HCT116 (cell line): ENCODE measurements around the gene SCG3. TPM values are rescaled to one million over a fixed set of nuclear protein-coding genes. Genes with fewer than 3 reads are reported as not detected.

Experiments
- ATAC-seq: fragments of 200-7000 bp; cut with Tn5 transposase; 2 replicates; pipeline ENCODE4 v1.9.1; 2020; ENCODE audit warnings: mild to moderate bottlenecking, moderate library complexity
- BruUV-seq: library from RNA; stranded (reverse); fragments of 400-500 nt; replicated peaks from 2 replicates; lab custom pipeline; 2021; lab: Mats Ljungman, UMichigan
- CTCF ChIA-PET: fragments of 300-600 bp; sonication (Branson Sonifier 250); formaldehyde crosslinking; loops from one replicate; lab custom pipeline; 2021; ENCODE audit warnings: antibody characterized with exemption; lab: Charles Lee
- POLR2A ChIA-PET: fragments of 300-600, 350-600 bp; sonication (Branson Sonifier 250); formaldehyde crosslinking; loops from one replicate; lab custom pipeline; 2021; ENCODE audit warnings: antibody characterized with exemption; lab: Charles Lee
- RAD21 ChIA-PET, 2 experiments: fragments of 300-600 bp; sonication (Branson Sonifier 250); formaldehyde crosslinking; loops; one replicate each; lab custom pipeline; 2023; ENCODE audit warnings: low total read pairs in 2 of 2; ENCODE audit not compliant: uncharacterized antibody in 2 of 2, unreplicated experiment in 2 of 2, low non-redundant PET in 1 of 2; lab: Charles Lee
- DNase-seq: peaks from one replicate; pipeline ENCODE4 v3.0.0-alpha.2; 2010; ENCODE audit warnings: low read depth, low spot score
- H2AFZ ChIP-seq: fragments of 200-600 bp; shearing (Covaris generic), sonication (generic); 2 replicates; pipeline ENCODE4 v1.6.1; 2017; ENCODE audit warnings: low read depth, mixed run types, mixed read lengths, antibody characterized with exemption, low read length; ENCODE audit not compliant: poor library complexity, severe bottlenecking
- H3K27ac ChIP-seq: 2 replicates; pipeline ENCODE4 v1.5.1; 2012; ENCODE audit warnings: low read depth, low read length
- H3K27me3 ChIP-seq: fragments of 200-600 bp; sonication (generic); 2 replicates; pipeline ENCODE4 v1.6.1; 2016; ENCODE audit warnings: mixed run types, low read length, mixed read lengths; ENCODE audit not compliant: insufficient read depth
- H3K36me3 ChIP-seq, 2 experiments: fragments of 200-500 bp in 1 of 2; fragments of 200-600 bp in 1 of 2; sonication (Bioruptor generic) in 1 of 2; sonication (generic) in 1 of 2; 2 replicates each; pipeline versions ENCODE4 v1.5.1 to v1.6.1; 2014 to 2016; ENCODE audit warnings: low read length in 2 of 2, inconsistent platforms in 1 of 2, mixed read lengths in 1 of 2, mixed run types in 1 of 2; ENCODE audit not compliant: insufficient read depth in 2 of 2, control insufficient read depth in 1 of 2
- H3K4me1 ChIP-seq, 2 experiments: fragments of 200-600 bp in 1 of 2; sonication (generic) in 1 of 2; 2 replicates each; pipeline versions ENCODE4 v1.5.1 to v1.6.1; 2012 to 2017; ENCODE audit warnings: low read length in 2 of 2, inconsistent platforms in 1 of 2, mild to moderate bottlenecking in 1 of 2, mixed read lengths in 1 of 2, mixed run types in 1 of 2, moderate library complexity in 1 of 2; ENCODE audit not compliant: insufficient read depth in 2 of 2, control insufficient read depth in 1 of 2
- H3K4me2 ChIP-seq: fragments of 200-600 bp; sonication (generic); 2 replicates; pipeline ENCODE4 v1.6.1; 2017; ENCODE audit warnings: mixed run types, low read length, mixed read lengths
- H3K4me3 ChIP-seq, 2 experiments: fragments of 200-600 bp in 1 of 2; sonication (generic) in 1 of 2; replicated peaks in 1 of 2; 2 replicates each; pipeline ENCODE4 v1.5.1; 2011 to 2016; ENCODE audit warnings: low read length in 2 of 2, control low read depth in 1 of 2, low read depth in 1 of 2, mild to moderate bottlenecking in 1 of 2, mixed read lengths in 1 of 2, mixed run types in 1 of 2
- H3K79me2 ChIP-seq: fragments of 200-600 bp; sonication (generic); 2 replicates; pipeline ENCODE4 v1.6.1; 2017; ENCODE audit warnings: mild to moderate bottlenecking, mixed run types, low read length, moderate library complexity, mixed read lengths; ENCODE audit not compliant: insufficient read depth
- H3K9ac ChIP-seq: fragments of 200-600 bp; sonication (generic); 2 replicates; pipeline ENCODE4 v1.6.1; 2016; ENCODE audit warnings: low read length, mixed read lengths
- H3K9me2 ChIP-seq: fragments of 200-600 bp; sonication (generic), shearing (Covaris generic); 2 replicates; pipeline ENCODE4 v1.6.1; 2017; ENCODE audit warnings: mixed run types, mild to moderate bottlenecking, moderate library complexity; ENCODE audit not compliant: insufficient read depth
- H3K9me3 ChIP-seq, 2 experiments: fragments of 200-500 bp in 1 of 2; fragments of 200-600 bp in 1 of 2; sonication (Bioruptor generic) in 1 of 2; sonication (generic) in 1 of 2; 2 replicates each; pipeline ENCODE4 v1.6.1; 2014 to 2017; ENCODE audit warnings: low read length in 2 of 2, mixed read lengths in 2 of 2, inconsistent platforms in 1 of 2, low read depth in 1 of 2, mild to moderate bottlenecking in 1 of 2, mixed run types in 1 of 2, moderate library complexity in 1 of 2; ENCODE audit not compliant: control insufficient read depth in 1 of 2, insufficient read depth in 1 of 2
- H4K20me1 ChIP-seq: fragments of 200-600 bp; sonication (generic), shearing (Covaris generic); 2 replicates; pipeline ENCODE4 v1.6.1; 2017; ENCODE audit warnings: mixed run types, mild to moderate bottlenecking, moderate library complexity; ENCODE audit not compliant: insufficient read depth
- CBX3 ChIP-seq: IDR thresholded peaks from 2 replicates; pipeline ENCODE4 v1.6.1; 2012; ENCODE audit warnings: low read depth
- JUND ChIP-seq: IDR thresholded peaks from 2 replicates; pipeline ENCODE4 v1.6.1; 2012
- POLR2A ChIP-seq: IDR thresholded peaks from 2 replicates; pipeline ENCODE4 v1.7.0; 2011; ENCODE audit warnings: borderline replicate concordance; ENCODE audit not compliant: insufficient read depth, insufficient read length; ENCODE audit errors: extremely low read depth
- SP1 ChIP-seq: IDR thresholded peaks from 2 replicates; pipeline ENCODE4 v1.6.1; 2012; ENCODE audit warnings: low read depth
- SRF ChIP-seq: IDR thresholded peaks from 2 replicates; pipeline ENCODE4 v1.6.1; 2012; ENCODE audit warnings: low read depth
- YY1 ChIP-seq: IDR thresholded peaks from 2 replicates; pipeline ENCODE4 v1.6.1; 2011; ENCODE audit warnings: low read length, low read depth, moderate library complexity, mild to moderate bottlenecking; ENCODE audit not compliant: insufficient replicate concordance; ENCODE audit errors: extremely low read depth
- ZNF274 ChIP-seq: fragments of 200-500 bp; sonication (Bioruptor generic); IDR thresholded peaks from 2 replicates; pipeline ENCODE4 v1.6.1; 2014; ENCODE audit warnings: mild to moderate bottlenecking, low read depth, low read length, inconsistent platforms
- intact Hi-C: fragments of 100-400 bp; cut with micrococcal nuclease; formaldehyde crosslinking; loops from 2 replicates; pipeline ENCODE4 v1.10.0; 2022
- total RNA-seq: library from RNA; stranded (reverse); gene quantifications from one replicate; pipeline ENCODE4 v1.2.1, GENCODE V29; 2021; ENCODE audit not compliant: unreplicated experiment
- TF ChIP-seq, protein P1 (sequence below): IDR thresholded peaks from 2 replicates; pipeline ENCODE4 v1.6.1; 2012; ENCODE audit warnings: low read depth

SCG3 gene
- total RNA-seq, 1 experiment from 2014 or later = not detected

DNA sequence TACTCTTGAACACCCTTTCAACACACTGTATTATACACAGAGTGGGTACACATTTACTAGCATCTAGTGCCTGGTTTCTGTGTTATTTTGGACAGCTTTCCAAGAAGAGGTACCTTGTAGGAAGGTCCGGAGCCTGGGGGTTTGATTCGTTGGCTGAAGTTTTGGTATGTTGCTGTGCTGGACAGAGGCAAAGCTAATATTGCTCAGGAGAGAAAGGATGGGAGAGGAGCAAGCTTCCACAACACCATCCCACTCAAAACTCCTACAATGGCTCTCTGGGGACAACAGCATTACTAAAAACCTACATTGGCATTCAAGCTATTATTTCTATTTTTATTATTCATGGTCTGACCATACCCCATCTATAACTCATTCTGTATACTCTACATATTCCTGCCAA, 57.2 kb downstream of the SCG3 start:
- Histone ChIP-seq H4K20me1 (no peaks in the 10 kb centered on the region), H3K27ac (no peak overlapping the region), H3K9me3 (no peaks in the 10 kb centered on the region), H3K4me1 (peaks cover 12 to 19% of the 10 kb centered on the region in 2 experiments), H3K9ac (no peak overlapping the region), H3K4me3 (0 out of 4 replicates have a peak overlapping the region, but pooled peaks of 1 of the 2 experiments have one; percentile 56), H3K36me3 (no peaks in the 10 kb centered on the region), H3K4me2 (peak overlapping the region; percentile 73), H3K79me2 (no peaks in the 10 kb centered on the region; the same call in 1 of the 2 replicates), H3K27me3 (no peaks in the 10 kb centered on the region), H3K9me2 (no peaks in the 10 kb centered on the region), H2AFZ (peak overlapping the region; percentile 58)
- no peak for ATAC-seq
- no TSS peak for BruUV-seq
- ChIA-PET POLR2A (no interaction called here), CTCF (interaction anchor here (1.9 to 3.1 kb wide), 2 partner anchors 37 to 89 kb away, joined by 5 to 8 read pairs; no protein-coding TSS in a partner anchor), RAD21 (no interaction called here)
- no peak for DNase-seq
- intact Hi-C loops = no loop called here
- TF ChIP-seq, protein P1, sequence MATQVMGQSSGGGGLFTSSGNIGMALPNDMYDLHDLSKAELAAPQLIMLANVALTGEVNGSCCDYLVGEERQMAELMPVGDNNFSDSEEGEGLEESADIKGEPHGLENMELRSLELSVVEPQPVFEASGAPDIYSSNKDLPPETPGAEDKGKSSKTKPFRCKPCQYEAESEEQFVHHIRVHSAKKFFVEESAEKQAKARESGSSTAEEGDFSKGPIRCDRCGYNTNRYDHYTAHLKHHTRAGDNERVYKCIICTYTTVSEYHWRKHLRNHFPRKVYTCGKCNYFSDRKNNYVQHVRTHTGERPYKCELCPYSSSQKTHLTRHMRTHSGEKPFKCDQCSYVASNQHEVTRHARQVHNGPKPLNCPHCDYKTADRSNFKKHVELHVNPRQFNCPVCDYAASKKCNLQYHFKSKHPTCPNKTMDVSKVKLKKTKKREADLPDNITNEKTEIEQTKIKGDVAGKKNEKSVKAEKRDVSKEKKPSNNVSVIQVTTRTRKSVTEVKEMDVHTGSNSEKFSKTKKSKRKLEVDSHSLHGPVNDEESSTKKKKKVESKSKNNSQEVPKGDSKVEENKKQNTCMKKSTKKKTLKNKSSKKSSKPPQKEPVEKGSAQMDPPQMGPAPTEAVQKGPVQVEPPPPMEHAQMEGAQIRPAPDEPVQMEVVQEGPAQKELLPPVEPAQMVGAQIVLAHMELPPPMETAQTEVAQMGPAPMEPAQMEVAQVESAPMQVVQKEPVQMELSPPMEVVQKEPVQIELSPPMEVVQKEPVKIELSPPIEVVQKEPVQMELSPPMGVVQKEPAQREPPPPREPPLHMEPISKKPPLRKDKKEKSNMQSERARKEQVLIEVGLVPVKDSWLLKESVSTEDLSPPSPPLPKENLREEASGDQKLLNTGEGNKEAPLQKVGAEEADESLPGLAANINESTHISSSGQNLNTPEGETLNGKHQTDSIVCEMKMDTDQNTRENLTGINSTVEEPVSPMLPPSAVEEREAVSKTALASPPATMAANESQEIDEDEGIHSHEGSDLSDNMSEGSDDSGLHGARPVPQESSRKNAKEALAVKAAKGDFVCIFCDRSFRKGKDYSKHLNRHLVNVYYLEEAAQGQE = peak; percentile 39
- no peak for TF ChIP-seq POLR2A

DNA sequence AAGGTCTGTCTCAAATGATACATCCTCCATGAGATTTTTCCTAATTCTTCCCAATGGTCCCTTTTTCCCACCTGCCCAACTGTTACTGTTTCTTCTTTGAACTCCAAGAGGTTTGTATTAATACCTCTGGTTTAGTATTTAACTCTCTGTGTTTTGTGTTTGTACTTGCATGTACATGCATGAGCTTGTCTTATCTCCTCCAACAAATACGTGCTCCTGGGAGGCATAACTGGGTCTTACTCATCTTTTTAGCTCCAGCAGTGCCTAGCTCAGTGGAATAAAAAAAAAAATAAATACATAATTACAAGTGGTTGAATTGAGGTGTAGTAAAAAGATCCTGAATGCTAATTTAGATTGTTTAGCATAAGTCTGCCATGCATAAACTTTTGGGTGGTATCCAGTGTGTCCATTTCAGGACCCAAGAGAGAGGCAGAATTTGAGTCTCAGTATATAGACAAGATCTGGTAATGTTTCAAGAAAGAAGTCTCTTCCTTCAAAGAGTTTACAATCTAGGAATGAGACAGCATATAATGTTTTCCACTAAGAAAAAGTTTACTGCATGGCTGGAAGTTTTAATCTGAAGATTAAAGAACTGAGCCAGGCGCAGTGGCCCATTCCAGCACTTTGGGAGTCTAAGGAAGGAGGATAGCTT, 57.9 kb downstream of the SCG3 start:
- intact Hi-C loops = no loop called here
- Histone ChIP-seq H3K9ac (no peak overlapping the region), H3K4me1 (peaks cover 12 to 19% of the 10 kb centered on the region in 2 experiments), H3K9me2 (no peaks in the 10 kb centered on the region), H2AFZ (peak overlapping the region; percentile 67), H3K27ac (no peak overlapping the region), H3K27me3 (no peaks in the 10 kb centered on the region), H3K4me3 (no peak overlapping the region), H3K4me2 (no peak overlapping the region), H3K9me3 (no peaks in the 10 kb centered on the region), H3K36me3 (no peaks in the 10 kb centered on the region)
- RAD21 ChIA-PET = no interaction called here
- no TSS peak for BruUV-seq
- POLR2A ChIA-PET = no interaction called here
- DNase-seq = no peak
- TF ChIP-seq YY1 = no peak
- TF ChIP-seq SP1 = no peak
- TF ChIP-seq JUND = no peak
- no peak for TF ChIP-seq ZNF274
- TF ChIP-seq CBX3 = no peak
- TF ChIP-seq SRF = no peak
- TF ChIP-seq, all 23 proteins: peak for 0
- no peaks in the 10 kb centered on the region for H4K20me1 ChIP-seq
- CTCF ChIA-PET = interaction anchor here (1.5 to 3.1 kb wide), 2 partner anchors 38 to 89 kb away, joined by 3 to 8 read pairs; no protein-coding TSS in a partner anchor
- no peaks in the 10 kb centered on the region; the same call in 1 of the 2 replicates for H3K79me2 ChIP-seq
- no peak for ATAC-seq
